Kidney epithelial cell (primary cell): ENCODE results near the gene RASGEF1B. TPM values are rescaled to one million over a fixed set of nuclear protein-coding genes. Genes with fewer than 3 reads are reported as not detected.

Source experiments
- DNase-seq: peaks from one replicate; pipeline ENCODE4 v3.0.0-alpha.2; 2010; ENCODE audit warnings: low read depth
- H3K27me3 ChIP-seq: 2 replicates; pipeline ENCODE4 v1.6.0; 2011; ENCODE audit warnings: low read length; ENCODE audit not compliant: control insufficient read depth, insufficient read depth
- H3K36me3 ChIP-seq: 2 replicates; pipeline ENCODE4 v1.5.1; 2011; ENCODE audit warnings: low read length; ENCODE audit not compliant: control insufficient read depth, insufficient read depth
- H3K4me3 ChIP-seq: 2 replicates; pipeline ENCODE4 v1.5.1; 2011; ENCODE audit warnings: low read depth, mild to moderate bottlenecking, control low read depth, low read length
- total RNA-seq: library from RNA; depleted of rRNA; stranded (reverse); fragments of >200 nt; gene quantifications from 2 replicates; pipeline ENCODE4 v1.2.3, GENCODE V29; 2015
- TF ChIP-seq, protein P1 (sequence below): IDR thresholded peaks from 2 replicates; pipeline ENCODE4 v1.5.1; 2011; ENCODE audit warnings: mild to moderate bottlenecking, moderate library complexity, low read length, control low read depth, inconsistent platforms; ENCODE audit not compliant: insufficient read depth, poor library complexity, severe bottlenecking

Gene RASGEF1B
- total RNA-seq, 1 donor from 2014 or later: 14.0 TPM

DNA sequence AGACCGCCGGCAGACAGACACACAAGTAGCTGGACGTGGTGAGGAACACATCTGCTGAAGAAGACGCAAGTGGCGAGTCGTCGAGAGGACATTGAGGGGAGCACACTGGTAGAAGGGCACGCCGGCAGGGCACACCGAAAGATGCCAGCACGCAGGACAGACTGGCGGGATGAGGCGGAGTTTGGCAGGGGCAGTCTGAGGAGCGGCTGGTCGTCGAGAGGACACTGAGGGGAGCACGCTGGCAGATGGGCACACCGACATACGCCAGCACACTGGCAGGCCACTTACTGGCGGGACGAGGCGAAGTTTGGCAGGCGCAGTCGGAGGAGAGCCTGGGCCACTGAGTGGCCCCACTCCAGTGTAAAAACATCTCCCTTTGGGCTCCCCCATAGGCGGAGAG is 42.1 kb downstream of the RASGEF1B start:
- H3K4me3 ChIP-seq: no peak overlapping the region
- TF ChIP-seq, protein P1, sequence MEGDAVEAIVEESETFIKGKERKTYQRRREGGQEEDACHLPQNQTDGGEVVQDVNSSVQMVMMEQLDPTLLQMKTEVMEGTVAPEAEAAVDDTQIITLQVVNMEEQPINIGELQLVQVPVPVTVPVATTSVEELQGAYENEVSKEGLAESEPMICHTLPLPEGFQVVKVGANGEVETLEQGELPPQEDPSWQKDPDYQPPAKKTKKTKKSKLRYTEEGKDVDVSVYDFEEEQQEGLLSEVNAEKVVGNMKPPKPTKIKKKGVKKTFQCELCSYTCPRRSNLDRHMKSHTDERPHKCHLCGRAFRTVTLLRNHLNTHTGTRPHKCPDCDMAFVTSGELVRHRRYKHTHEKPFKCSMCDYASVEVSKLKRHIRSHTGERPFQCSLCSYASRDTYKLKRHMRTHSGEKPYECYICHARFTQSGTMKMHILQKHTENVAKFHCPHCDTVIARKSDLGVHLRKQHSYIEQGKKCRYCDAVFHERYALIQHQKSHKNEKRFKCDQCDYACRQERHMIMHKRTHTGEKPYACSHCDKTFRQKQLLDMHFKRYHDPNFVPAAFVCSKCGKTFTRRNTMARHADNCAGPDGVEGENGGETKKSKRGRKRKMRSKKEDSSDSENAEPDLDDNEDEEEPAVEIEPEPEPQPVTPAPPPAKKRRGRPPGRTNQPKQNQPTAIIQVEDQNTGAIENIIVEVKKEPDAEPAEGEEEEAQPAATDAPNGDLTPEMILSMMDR: no peak
- DNase-seq: no peak

DNA sequence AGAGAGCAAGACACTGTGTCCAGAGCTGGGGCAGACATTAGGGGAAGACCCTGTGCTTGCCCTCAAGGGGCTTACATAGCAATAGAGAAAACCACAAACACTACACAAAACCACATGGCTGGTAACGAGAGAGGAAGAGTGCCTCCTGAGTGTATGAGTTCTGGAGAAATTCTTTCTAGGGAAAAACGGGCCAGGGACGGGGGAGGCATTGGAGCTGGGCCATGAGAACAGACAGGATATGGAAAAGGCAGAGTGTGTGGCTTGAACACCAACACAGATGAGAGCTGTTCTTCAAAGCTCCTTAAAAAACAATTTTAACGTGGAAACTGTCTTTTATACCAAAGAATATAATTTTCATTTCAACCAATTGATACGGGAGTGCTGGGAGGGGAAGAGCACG is 42.7 kb downstream of the RASGEF1B start:
- no peaks in the 10 kb centered on the region for H3K27me3 ChIP-seq
- DNase-seq: no peak
- H3K36me3 ChIP-seq: peaks cover 1% of the 10 kb centered on the region
- H3K4me3 ChIP-seq: no peak overlapping the region
- TF ChIP-seq, protein P1: no peak

More for the DNA sequence above, 42.1 kb downstream of the RASGEF1B start:
- H3K27me3 ChIP-seq: no peaks in the 10 kb centered on the region
- H3K36me3 ChIP-seq: peaks cover 1% of the 10 kb centered on the region

DNA sequence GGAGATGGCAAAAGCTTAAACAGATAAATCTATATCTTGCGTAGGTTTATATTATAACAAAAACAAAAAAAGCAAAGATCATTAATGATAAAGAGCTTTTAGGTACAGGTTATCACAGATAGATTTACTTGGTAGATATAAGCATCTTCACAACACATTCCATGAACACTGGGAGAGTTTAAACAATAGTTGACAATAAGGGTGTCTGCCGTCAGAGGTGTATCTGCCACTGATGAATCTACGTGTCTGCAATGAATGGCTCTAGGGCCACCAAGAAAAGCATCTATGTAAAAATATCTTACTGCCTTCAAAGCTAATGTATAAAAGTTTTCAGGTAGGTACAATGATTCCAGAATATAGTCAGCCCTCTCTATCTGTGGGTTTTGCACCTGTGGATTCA is 43.7 kb downstream of the RASGEF1B start:
- Histone ChIP-seq H3K36me3 (peaks cover 1% of the 10 kb centered on the region), H3K27me3 (no peaks in the 10 kb centered on the region), H3K4me3 (no peak overlapping the region)
- TF ChIP-seq, protein P1: no peak
- DNase-seq: no peak

DNA sequence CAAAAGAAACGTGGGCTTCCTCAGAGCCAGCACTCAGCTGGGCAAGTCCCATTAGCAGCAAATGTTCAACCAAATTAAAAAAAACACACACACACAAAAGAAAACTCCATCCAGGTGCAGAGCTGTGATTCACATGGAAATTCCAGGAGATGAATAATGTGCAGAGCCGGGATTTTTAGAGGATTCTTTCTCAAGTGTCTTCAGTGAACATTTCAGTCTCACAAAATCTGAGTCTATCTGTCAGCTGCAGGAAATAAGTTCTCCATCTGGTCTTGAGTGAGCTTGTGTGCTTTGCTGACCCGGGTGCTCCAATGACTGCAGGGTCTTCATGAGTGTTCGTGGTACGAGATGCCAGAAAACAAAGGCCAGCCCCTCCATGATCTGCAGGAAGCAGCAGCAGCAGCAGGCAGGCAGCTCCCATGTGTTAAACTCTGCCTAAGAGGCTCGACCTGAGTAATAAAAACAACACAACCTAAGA is 44.3 kb downstream of the RASGEF1B start:
- Histone ChIP-seq H3K4me3 (no peak overlapping the region), H3K36me3 (peaks cover 1% of the 10 kb centered on the region), H3K27me3 (no peaks in the 10 kb centered on the region)
- TF ChIP-seq, protein P1: no peak
- DNase-seq: peak; percentile 70

DNA sequence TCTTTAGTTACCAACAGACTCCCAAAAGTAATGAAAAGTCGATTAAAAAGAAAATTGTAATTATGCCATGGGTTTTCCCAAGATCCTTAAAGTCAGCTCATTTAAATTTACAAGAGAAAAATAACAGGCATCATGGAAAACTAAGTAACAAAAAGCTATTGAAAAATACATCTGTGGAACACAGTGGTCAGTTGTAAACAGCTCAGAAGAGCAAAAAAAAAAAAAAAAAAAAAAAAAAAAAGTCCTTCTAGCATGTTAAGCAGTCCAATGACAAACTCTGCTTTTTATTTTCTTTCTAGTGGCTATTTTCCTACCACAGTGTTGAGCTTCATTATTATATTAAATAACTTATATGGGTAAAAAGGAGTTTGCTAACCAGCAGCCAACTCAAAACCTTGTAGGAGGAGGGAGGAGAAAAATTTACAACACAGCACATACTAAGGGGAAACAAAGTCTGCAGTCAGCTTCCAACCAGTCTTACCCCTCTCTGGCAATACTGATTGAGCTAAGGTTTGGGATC is 44.9 kb downstream of the RASGEF1B start:
- H3K4me3 ChIP-seq: no peak overlapping the region
- peaks cover 1% of the 10 kb centered on the region for H3K36me3 ChIP-seq
- no peaks in the 10 kb centered on the region for H3K27me3 ChIP-seq
- DNase-seq: no peak
- TF ChIP-seq, protein P1: no peak
